22Rv1 (cell line): ENCODE data around the gene NPDC1.

ENCODE experiments used
- CTCF ChIP-seq: fragments of 450-650 bp; IDR thresholded peaks from 2 replicates; pipeline ENCODE4 v1.5.1; 2017; ENCODE audit warnings: mild to moderate bottlenecking
- ZFX ChIP-seq: fragments of 450-650 bp; IDR thresholded peaks from 2 replicates; pipeline ENCODE4 v1.6.1; 2017; ENCODE audit warnings: antibody characterized with exemption, borderline replicate concordance

- TF ChIP-seq CTCF = no peak
- no peak for TF ChIP-seq ZFX
These were observed 8.5 kb downstream of the NPDC1 start for GRCh38 chr9:137037483-137037882.
